ENCODE results near the gene CST7. TPM values are rescaled to one million over a fixed set of nuclear protein-coding genes. Genes with fewer than 3 reads are reported as not detected.

CST7 gene
- polyA plus RNA-seq, 1 experiment, result not detected

GRCh38 chr20:24981790-24982189 is 32.7 kb downstream of the CST7 start:
- ChIA-PET CTCF (no interaction called here), POLR2A (no interaction called here)
- no peak for DNase-seq (ENCODE audit: low read depth)
- no peak for TF ChIP-seq CTCF (IDR thresholded peaks at IDR 0.05; ENCODE audit: insufficient read depth, low read depth, low read length)
- H3K27me3 ChIP-seq (ENCODE audit: control insufficient read depth, insufficient read depth, low read length), result no peaks in the 10 kb centered on the region
- H3K36me3 ChIP-seq (ENCODE audit: control insufficient read depth, insufficient read depth, low read length), result peaks cover 6% of the 10 kb centered on the region
- no peak overlapping the region for H3K4me3 ChIP-seq (ENCODE audit: low read depth, low read length)

DNA sequence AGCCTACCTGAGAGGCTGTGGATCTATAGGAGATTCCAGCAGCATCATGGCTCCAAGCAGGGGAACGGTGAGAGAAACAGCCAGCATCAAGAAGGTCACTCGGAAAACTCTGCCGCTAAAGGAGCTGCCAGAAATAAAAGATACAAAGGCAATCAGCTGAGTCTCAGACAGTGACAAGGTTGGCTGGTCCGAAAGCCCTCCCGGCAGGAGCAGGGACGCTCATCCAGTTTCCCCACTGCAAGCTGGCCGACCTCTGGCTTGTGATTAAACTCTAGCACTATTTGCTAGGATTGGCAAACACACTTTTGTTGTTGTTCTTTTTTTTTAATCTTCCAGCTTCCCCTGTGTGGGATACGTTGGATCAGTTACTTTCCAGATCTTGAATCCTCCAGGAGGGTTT is 34.8 kb downstream of the CST7 start:
- Histone ChIP-seq H3K4me3 (ENCODE audit: low read depth, low read length) (no peak overlapping the region), H3K36me3 (ENCODE audit: control insufficient read depth, insufficient read depth, low read length) (peaks cover 6% of the 10 kb centered on the region), H3K27me3 (ENCODE audit: control insufficient read depth, insufficient read depth, low read length) (no peaks in the 10 kb centered on the region)
- CTCF ChIA-PET, result interaction anchor here (1.3 to 1.5 kb wide), 2 partner anchors 10 to 81 kb away, joined by 3 to 4 read pairs; no protein-coding TSS in a partner anchor
- no peak for TF ChIP-seq CTCF (IDR thresholded peaks at IDR 0.05; ENCODE audit: insufficient read depth, low read depth, low read length)
- POLR2A ChIA-PET, result no interaction called here
- DNase-seq (ENCODE audit: low read depth), result no peak

DNA sequence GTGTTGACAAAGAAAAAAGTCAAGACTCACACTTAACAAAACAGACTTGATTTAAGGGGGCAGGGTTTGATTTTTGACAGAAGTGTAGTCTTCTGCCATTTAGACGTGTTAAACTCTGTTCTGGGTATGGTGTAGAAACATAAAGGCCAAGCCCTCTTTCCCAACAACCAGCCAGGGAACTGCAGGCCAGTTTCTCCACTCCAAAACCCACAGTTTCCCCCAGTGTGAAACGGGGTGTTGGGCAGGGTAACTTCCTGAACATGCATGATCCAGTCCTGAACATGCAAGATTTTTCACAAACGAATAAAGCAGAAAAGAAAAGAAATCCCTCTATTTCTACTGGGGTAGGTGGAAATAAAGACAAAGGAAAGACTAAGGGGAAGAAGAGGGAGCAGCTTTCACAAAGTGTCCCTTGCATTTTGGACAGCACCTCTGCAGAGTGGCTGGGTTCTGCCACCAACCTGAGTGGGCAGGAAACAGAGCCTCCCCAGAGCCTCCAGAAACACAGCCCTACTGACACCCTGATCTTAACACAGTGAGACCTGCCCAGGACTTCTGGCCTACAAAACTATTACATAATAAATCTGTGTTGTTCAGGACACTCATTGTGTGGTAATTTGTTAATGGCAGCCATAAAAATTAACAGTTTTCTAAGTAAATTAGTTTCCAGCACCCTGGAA is 36.0 kb downstream of the CST7 start:
- Histone ChIP-seq H3K4me3 (ENCODE audit: low read depth, low read length) (no peak overlapping the region), H3K36me3 (ENCODE audit: control insufficient read depth, insufficient read depth, low read length) (peaks cover 6% of the 10 kb centered on the region; the same call in 1 of the 2 replicates), H3K27me3 (ENCODE audit: control insufficient read depth, insufficient read depth, low read length) (no peaks in the 10 kb centered on the region)
- TF ChIP-seq CTCF (IDR thresholded peaks at IDR 0.05; ENCODE audit: insufficient read depth, low read depth, low read length), result no peak
- CTCF ChIA-PET, result no interaction called here
- DNase-seq (ENCODE audit: low read depth), result no peak
- POLR2A ChIA-PET, result no interaction called here

- no peak overlapping the region for H3K4me3 ChIP-seq (ENCODE audit: low read depth, low read length)
Observed at GRCh38 chr20:24985802-24986201, 36.7 kb downstream of the CST7 start.

More at GRCh38 chr20:24985802-24986201, 36.7 kb downstream of the CST7 start:
- POLR2A ChIA-PET, result no interaction called here
- CTCF ChIA-PET, result interaction anchor here (0.9 kb wide), 1 partner anchor 9 kb away, joined by 4 read pairs; no protein-coding TSS in a partner anchor
- Histone ChIP-seq H3K27me3 (ENCODE audit: control insufficient read depth, insufficient read depth, low read length) (no peaks in the 10 kb centered on the region), H3K36me3 (ENCODE audit: control insufficient read depth, insufficient read depth, low read length) (0 out of 2 replicates have a peak, but pooled peaks cover 1% of the 10 kb centered on the region)
- no peak for TF ChIP-seq CTCF (IDR thresholded peaks at IDR 0.05; ENCODE audit: insufficient read depth, low read depth, low read length)
- no peak for DNase-seq (ENCODE audit: low read depth)

Data from BJ (cell line).